Uterus (tissue), 4 donors: ENCODE measurements around the gene FBXL13. TPM values are rescaled to one million over a fixed set of nuclear protein-coding genes. Genes with fewer than 3 reads are reported as not detected.

Experiments
- DNase-seq, 2 donors: peaks; one replicate each; pipeline ENCODE4 v3.0.0-alpha.2; 2019 to 2020
- H3K27ac ChIP-seq, 2 donors: fragments of 200-600 bp; sonication (generic); 1 replicate in 1 of 2; 2 replicates in 1 of 2; pipeline ENCODE4 v1.5.1; 2016 to 2018
- H3K27me3 ChIP-seq, 2 donors: fragments of 200-600 bp; sonication (generic); one replicate each; pipeline ENCODE4 v1.5.1; 2018 to 2019; ENCODE audit warnings: control low read depth in 1 of 2
- H3K36me3 ChIP-seq, 2 donors: fragments of 200-600 bp; sonication (generic); one replicate each; pipeline ENCODE4 v1.5.1; 2019; ENCODE audit warnings: control low read depth in 1 of 2
- H3K4me1 ChIP-seq, 2 donors: fragments of 200-600 bp; sonication (generic); one replicate each; pipeline ENCODE4 v1.5.1; 2018 to 2019; ENCODE audit warnings: control low read depth in 1 of 2
- H3K4me3 ChIP-seq, 2 donors: fragments of 200-600 bp; sonication (generic); 1 replicate in 1 of 2; 2 replicates in 1 of 2; pipeline ENCODE4 v1.5.1; 2018 to 2019; ENCODE audit warnings: mild to moderate bottlenecking in 1 of 2
- H3K9me3 ChIP-seq, 2 donors: fragments of 200-600 bp; sonication (generic); one replicate each; pipeline ENCODE4 v1.5.1; 2019; ENCODE audit warnings: control low read depth in 1 of 2
- POLR2A ChIP-seq, 2 donors: fragments of 450-650 bp; IDR thresholded peaks; one replicate each; pipeline ENCODE4 v1.6.1; 2016; ENCODE audit warnings: antibody characterized with exemption in 2 of 2, mild to moderate bottlenecking in 1 of 2, moderate library complexity in 1 of 2
- intact Hi-C: fragments of 100-400 bp; cut with DNase I; formaldehyde crosslinking; loops from one replicate; pipeline ENCODE4 v1.15.1; 2023; ENCODE audit warnings: low total_unique reads
- total RNA-seq, 4 donors: library from RNA; depleted of rRNA in 3 of 4; stranded (reverse); fragments of >200 nt in 3 of 4; gene quantifications; one replicate each; pipeline versions ENCODE4 v1.1.0 to v1.2.4, GENCODE V29; 2014 to 2023
- TF ChIP-seq, protein P1 (sequence below), 4 experiments: fragments of 200-600 bp in 2 of 4; fragments of 450-650 bp in 2 of 4; sonication (generic) in 2 of 4; IDR thresholded peaks; one replicate each; pipeline ENCODE4 v1.5.1; 2016 to 2019; ENCODE audit warnings: antibody characterized with exemption in 4 of 4, mild to moderate bottlenecking in 2 of 4, moderate library complexity in 1 of 4
- donor health status: DM: yes; HTN: yes; CAD: no.

FBXL13 gene
- total RNA-seq, 4 donors from 2014 or later: 1.2 to 12.9 (median 5.5) TPM

DNA sequence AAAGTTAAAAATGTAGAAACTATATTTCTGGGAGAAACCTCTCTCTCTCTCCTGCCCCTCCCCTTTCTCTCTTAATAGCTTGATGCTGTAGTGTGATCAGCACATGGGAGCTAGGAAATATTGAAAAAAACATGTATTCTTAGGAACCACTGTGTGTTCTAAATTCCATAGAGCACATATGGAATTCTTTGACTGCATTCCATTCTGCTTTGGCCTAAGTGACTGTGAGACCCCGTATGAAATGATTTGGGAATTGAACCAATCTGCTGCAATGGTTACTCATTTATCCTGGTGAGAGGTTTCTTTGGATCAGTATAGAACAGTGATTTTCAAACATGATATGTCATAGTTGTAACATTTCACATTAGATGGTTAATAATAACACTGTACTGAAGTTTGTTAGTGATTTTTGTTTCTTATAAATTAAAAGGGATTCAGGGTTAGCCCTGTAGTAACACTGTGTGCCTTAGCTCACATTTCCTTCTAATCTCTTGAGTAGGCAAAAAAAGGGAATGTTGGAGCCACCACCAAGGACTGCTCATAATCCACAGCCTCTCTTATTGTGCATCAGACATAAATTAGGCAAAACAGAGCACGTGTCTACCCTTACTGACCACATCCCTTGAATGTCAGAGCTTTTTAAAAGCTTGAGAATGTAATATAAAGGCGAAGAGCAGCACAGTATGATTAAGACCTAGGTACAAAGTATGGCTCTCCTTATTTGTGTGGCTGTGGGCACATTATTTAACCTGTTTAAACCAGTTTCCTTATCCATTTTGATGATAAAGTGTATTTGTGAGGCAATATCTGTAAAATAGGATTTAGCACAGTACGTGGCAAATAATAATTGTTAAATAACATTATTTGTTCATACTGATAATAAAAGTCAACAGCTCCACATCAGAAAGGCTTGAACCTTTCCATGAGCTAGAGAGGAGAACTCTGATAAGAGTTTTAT, 256.7 kb downstream of the FBXL13 start:
- no peaks in the 10 kb centered on the region for H3K9me3 ChIP-seq
- no peak overlapping the region for H3K27ac ChIP-seq
- no peak overlapping the region for H3K4me3 ChIP-seq
- intact Hi-C loops: no loop called here
- DNase-seq: no peak
- H3K36me3 ChIP-seq: no peaks in the 10 kb centered on the region
- H3K27me3 ChIP-seq: no peaks in the 10 kb centered on the region
- no peak for TF ChIP-seq POLR2A (IDR thresholded peaks at IDR 0.05)
- TF ChIP-seq, protein P1, sequence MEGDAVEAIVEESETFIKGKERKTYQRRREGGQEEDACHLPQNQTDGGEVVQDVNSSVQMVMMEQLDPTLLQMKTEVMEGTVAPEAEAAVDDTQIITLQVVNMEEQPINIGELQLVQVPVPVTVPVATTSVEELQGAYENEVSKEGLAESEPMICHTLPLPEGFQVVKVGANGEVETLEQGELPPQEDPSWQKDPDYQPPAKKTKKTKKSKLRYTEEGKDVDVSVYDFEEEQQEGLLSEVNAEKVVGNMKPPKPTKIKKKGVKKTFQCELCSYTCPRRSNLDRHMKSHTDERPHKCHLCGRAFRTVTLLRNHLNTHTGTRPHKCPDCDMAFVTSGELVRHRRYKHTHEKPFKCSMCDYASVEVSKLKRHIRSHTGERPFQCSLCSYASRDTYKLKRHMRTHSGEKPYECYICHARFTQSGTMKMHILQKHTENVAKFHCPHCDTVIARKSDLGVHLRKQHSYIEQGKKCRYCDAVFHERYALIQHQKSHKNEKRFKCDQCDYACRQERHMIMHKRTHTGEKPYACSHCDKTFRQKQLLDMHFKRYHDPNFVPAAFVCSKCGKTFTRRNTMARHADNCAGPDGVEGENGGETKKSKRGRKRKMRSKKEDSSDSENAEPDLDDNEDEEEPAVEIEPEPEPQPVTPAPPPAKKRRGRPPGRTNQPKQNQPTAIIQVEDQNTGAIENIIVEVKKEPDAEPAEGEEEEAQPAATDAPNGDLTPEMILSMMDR (IDR thresholded peaks at IDR 0.05): no peak
- H3K4me1 ChIP-seq: no peaks in the 10 kb centered on the region

DNA sequence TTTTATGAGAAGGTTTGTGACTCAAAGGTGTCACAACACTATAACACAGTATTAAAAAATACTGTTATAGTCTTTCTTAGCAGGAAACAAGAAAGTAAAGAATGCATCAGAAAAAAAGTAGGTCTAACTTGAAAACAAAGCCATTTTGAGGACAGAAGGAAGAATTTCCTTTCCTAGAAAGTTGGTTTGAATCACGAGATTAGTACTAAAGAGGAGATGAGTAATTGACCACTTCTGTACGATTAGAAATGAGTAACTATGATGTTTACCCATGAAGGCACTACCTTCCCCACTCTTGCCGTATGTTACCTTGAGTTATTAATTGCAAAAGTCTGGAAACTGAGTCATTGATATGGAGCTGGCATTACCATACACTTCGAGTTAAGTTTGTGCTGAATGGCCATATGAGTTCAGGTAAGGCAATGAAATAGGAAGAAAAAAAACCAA, 260.5 kb downstream of the FBXL13 start:
- no peak overlapping the region for H3K4me3 ChIP-seq
- H3K27me3 ChIP-seq: no peaks in the 10 kb centered on the region
- peaks cover 0 to 3% of the 10 kb centered on the region in 2 donors for H3K4me1 ChIP-seq
- H3K36me3 ChIP-seq: no peaks in the 10 kb centered on the region
- H3K27ac ChIP-seq: no peak overlapping the region
- intact Hi-C loops: no loop called here
- TF ChIP-seq, protein P1 (IDR thresholded peaks at IDR 0.05): no peak
- TF ChIP-seq POLR2A (IDR thresholded peaks at IDR 0.05): no peak
- no peak for DNase-seq
- no peaks in the 10 kb centered on the region for H3K9me3 ChIP-seq

DNA sequence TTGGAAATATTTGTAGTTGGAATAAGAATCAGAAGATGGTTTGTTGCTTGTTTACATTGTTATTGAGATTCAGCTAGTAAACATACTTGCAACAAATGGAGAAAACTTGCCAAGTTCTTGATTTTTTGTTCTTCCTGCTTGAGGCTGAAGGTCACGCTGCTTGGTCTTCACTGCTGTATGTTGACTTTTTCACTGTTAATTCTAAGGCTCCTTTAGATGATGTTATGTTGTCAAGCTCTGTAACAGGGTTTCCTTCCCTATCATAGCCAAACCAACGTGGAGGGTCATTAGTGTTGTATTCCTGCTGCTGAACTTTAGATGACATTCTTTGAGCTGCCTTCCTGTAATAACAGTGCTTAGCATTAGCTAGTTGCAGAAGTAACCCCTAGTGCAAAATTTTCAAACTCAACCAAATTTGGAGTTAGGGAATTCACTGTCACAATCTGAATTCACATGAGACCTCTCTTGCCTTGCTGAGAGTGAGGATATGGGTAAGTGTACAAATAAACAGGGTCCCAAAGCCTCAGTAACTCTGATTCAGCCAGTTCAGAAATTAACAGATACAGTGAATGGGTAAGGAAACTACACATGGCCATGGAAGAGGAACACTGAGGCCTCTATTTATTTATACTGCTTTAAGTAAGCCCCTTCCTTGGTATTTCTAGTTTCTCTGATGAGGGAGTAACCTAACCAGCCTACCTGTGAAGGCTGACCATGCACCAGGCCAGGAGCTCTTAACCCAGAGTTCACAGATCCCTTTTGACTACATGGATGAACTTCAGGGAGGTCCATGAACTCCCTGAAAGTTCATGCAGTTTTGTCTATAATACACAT, 261.2 kb downstream of the FBXL13 start:
- no peak for DNase-seq
- Histone ChIP-seq H3K36me3 (no peaks in the 10 kb centered on the region), H3K27ac (no peak overlapping the region), H3K27me3 (no peaks in the 10 kb centered on the region), H3K9me3 (no peaks in the 10 kb centered on the region), H3K4me1 (peaks cover 0 to 3% of the 10 kb centered on the region in 2 donors), H3K4me3 (no peak overlapping the region)
- TF ChIP-seq POLR2A (IDR thresholded peaks at IDR 0.05): no peak
- TF ChIP-seq, protein P1 (IDR thresholded peaks at IDR 0.05): no peak
- intact Hi-C loops: no loop called here

DNA sequence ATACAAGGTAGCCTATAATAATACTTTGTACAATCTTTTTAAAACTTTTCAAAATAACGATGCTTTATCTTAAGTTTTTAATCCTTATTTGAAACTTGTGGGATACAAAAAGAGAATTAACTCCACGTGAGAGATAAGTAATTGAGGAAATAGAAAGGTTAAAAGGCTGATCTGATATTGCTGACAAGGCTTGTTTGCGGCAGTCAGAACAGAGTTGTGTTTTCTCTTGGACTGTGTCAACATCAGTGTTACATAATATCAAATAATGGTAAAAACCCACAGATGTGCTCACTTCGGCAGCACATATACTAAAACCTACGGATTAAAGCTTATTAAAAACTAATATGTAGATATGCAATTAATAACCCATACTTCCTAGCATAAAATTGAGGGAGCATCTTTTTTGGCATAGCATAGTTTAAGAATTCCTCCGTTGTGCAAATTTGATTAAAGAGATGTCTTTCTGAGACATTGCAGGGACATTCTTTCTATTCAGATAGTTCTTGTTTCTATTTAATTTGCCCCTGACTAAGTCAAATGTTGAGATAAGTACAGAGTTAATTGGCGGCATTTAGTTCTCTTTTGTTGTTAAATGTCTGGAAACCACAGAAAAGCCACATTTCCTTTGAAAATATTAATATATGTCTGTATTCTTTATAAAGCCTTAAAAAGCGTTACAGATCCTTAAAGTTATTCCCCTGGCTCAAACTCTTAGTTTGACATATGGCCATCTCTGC, 262.5 kb downstream of the FBXL13 start:
- Histone ChIP-seq H3K9me3 (no peaks in the 10 kb centered on the region), H3K4me3 (no peak overlapping the region), H3K27ac (peak overlapping the region in 1 of 2 donors; percentile 26), H3K36me3 (no peaks in the 10 kb centered on the region), H3K27me3 (no peaks in the 10 kb centered on the region), H3K4me1 (peaks cover 0 to 3% of the 10 kb centered on the region in 2 donors)
- no peak for DNase-seq
- intact Hi-C loops: no loop called here
- TF ChIP-seq, protein P1 (IDR thresholded peaks at IDR 0.05): no peak
- no peak for TF ChIP-seq POLR2A (IDR thresholded peaks at IDR 0.05)
